ENCODE data around the gene KMT2E. TPM values are rescaled to one million over a fixed set of nuclear protein-coding genes. Genes with fewer than 3 reads are reported as not detected.
A peak's percentile ranks its signal among the peaks of the same experiment; 100 is the strongest.
"Not testable (repeated sequence)": the region's sequence is repeated elsewhere in the genome, so short reads cannot be mapped to it uniquely, and the experiment has no call there.

Gene KMT2E
- total RNA-seq, 1 donor from 2014 or later, result 51.7 TPM

DNA sequence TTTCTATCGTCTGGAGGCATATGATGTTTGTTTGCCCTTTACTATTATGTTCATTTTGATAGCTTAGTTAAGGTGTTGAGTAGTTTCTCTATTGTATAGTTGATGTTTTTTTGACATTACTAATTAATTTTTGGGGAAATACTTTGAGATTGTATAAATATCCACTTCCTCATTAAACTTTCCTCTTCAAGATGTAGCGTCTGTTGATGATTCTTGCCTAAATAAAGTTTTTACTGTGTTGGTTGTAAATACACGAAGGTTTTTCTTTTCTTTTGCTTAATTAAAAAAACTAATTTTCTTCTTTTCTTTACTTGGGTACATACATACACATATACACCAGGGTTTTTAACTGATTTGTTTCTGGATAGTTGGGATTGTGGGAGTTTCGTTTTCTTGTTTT, 8.5 kb downstream of the KMT2E start:
- no peak for DNase-seq (ENCODE audit: low read depth)

- no peak for DNase-seq (ENCODE audit: low read depth)
Measured at GRCh38 chr7:105024734-105025133, 10.7 kb downstream of the KMT2E start.

DNA sequence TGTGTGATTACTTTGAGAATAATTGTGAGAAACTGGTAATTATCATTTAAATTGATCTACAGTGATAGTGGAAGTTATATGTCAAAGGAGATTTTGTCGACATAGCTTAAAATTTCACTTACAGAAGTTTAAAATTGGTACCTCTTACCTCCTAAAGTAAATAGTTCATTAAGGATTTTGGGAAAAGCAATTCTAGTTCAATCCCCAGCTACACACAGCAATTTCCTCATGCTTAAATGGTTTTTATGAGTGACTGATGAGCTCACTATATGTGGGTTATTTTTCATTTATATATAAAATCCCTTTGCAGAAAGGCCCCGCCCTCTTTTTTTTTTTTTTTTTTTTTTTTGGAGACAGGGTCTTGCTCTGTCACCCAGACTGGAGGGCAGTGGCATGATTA, 12.7 kb downstream of the KMT2E start:
- no peak for DNase-seq (ENCODE audit: low read depth)

DNA sequence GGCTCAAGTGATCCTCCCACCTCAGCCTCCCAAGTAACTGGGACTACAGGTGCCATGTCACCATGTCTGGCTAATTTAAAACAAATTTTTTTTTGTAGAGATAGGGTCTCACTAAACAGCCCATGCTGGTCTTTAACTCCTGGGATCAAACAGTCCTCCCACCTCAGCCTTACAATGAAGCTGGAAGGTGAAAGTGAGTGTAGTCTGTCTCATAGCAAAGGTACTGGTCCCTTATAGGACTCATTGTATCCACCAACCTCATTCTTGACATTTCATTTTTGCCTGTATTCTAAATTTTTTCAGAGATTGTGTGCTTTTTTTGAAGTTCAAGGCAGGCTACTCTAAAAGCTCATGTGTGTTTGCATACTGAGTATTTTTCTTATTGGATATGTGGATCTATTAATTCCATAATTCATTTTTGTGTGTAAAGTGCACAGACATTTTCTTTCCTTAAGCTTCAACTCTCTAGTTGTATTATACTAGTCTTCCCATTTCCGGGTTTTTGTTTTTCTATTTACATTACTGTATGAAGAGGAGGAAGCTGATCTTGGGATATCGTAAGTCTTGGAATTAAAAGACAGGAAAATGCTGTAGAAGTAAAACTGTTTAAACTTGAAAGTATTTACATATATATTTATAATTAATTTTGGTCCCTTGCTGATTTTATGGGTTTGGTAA, 13.3 kb downstream of the KMT2E start:
- no peak for DNase-seq (ENCODE audit: low read depth)

DNA sequence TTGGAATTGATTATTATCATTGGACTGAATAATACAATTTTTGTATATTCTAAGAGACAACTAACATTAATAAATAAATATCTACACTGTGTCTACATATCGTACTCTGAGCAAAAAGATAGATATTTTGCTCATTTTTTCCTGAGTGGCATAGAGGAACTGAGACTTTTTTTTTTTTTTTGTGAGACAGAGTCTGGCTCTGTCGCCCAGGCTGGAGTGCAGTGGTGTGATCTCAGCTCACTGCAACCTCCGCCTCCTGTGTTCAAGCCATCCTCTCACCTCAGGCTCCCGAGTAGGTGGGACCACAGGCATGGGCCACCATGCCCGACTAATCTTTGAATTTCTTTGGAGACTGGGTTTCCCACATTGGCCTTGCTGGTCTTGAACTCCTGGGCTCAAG, 14.0 kb downstream of the KMT2E start:
- DNase-seq (ENCODE audit: low read depth), result no peak

- DNase-seq (ENCODE audit: low read depth), result not testable (repeated sequence)
Measured at GRCh38 chr7:105028941-105029340, 14.9 kb downstream of the KMT2E start.

DNA sequence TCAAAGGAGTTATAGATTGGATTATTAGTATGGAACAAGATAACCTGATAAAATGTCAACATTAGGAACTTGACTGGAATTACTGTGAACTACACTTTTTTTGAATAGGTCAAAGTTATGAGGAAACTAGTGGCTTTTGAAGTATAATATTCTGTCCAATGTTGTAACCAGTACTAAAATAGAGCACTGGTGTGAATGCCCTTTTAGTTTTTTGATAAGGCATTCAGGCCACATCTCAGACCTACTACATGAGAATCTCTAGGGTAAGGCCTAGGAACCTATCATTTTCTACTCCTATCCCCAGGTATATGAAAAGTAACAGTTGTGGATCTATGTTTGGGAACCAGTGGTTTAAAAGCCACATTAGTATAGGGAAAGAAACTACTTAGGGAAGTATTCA, 16.4 kb downstream of the KMT2E start:
- DNase-seq (ENCODE audit: low read depth), result no peak

- DNase-seq (ENCODE audit: low read depth), result no peak
Measured at GRCh38 chr7:105032553-105033214, 18.7 kb downstream of the KMT2E start.

GRCh38 chr7:105035349-105035748, 21.3 kb downstream of the KMT2E start:
- DNase-seq (ENCODE audit: low read depth), result no peak

- no peak for DNase-seq (ENCODE audit: low read depth)
Measured at GRCh38 chr7:105036217-105037168, 22.5 kb downstream of the KMT2E start.

- no peak for DNase-seq (ENCODE audit: low read depth)
Measured at GRCh38 chr7:105037319-105037718, 23.3 kb downstream of the KMT2E start.

DNA sequence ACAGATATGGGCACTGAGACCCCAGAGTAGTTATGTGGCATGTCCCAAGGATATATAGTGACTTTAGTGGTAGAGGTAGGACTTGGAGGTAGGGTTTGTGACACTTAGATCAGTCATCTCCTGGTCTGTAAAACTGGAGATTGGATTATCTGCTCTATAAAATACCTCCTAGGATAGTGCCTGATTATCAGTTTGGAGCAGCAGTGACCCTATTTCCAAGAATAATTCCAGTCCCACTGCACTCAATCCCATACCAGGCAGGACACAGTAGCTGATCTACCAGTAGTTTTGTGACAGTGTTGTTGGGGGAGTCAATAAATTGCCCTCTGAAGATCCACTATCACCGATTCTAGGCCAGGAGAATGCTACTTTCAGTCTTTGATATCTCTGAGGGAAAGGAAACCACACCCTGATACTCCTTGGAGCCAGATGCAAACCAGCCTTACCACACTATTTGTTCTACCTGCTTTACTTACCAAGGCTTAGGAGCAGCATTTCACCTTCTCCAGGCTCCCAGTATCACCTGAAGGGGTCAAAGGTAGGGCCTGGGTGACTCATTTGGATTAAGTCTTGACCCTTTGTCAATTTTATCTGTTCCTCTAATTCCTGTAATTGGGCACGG, 30.6 kb downstream of the KMT2E start:
- DNase-seq (ENCODE audit: low read depth), result no peak

DNA sequence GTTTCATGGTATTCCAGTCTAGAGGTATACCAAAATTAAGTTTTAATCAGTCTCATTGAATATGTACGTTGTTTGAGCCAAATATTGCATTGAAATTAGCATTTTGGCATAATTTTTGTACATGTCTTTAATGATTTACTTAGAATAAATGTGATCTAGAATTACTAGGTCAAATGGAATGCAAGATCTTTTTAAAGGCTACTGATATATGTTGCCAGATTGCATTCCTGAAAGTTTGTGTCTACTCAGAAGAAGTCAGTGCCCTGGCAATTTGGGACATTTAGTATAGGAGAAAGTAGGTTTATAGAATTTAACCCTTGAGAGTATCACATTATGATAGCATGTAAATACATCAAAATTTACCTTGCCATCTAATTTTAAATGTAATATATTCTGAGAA, 32.4 kb downstream of the KMT2E start:
- no peak for DNase-seq (ENCODE audit: low read depth)

DNA sequence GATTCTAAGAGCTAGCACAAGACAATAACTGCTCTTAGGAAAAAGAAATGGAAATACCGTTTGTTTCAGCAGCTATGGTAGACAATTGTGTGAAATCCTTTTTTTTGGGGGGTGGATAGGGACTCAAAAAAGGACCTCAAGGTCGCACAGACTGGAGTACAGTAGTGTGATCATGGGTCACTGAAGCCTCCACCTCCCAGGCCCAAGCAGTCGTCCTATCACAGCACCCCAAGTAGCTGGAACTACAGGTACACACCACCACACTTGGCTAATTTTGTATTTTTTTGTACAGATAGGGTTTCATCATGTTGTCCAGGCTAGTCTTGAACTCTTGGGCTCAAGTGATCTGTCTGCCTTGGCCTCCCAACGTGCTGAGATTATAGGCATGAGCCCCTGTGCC, 33.9 kb downstream of the KMT2E start:
- DNase-seq (ENCODE audit: low read depth), result no peak

GRCh38 chr7:105050493-105050892, 36.5 kb downstream of the KMT2E start:
- DNase-seq (ENCODE audit: low read depth), result no peak

GRCh38 chr7:105050899-105051298, 36.9 kb downstream of the KMT2E start:
- DNase-seq (ENCODE audit: low read depth), result not testable (repeated sequence)

DNA sequence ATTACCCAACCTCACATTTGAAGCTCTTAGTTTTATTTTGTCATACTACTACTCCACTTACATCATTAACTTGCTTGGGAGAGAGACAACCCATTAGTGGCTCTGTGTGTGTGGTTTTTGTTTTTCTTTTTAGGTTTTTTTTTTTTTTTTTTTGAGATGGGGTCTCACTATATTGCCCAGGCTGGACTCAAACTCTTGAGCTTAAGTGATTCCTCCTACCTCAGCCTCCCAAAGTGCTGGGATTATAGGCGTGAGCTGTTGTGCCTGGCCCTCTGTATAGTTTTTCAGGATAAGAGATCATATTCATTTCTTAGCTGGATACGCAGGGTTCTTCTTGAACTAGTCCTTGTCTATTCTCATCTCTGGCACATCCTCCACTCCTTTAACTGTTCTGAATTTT, 41.1 kb downstream of the KMT2E start:
- DNase-seq (ENCODE audit: low read depth), result no peak

GRCh38 chr7:105055621-105056020, 41.6 kb downstream of the KMT2E start:
- DNase-seq (ENCODE audit: low read depth), result no peak

- no peak for DNase-seq (ENCODE audit: low read depth)
Measured at GRCh38 chr7:105057472-105057871, 43.5 kb downstream of the KMT2E start.

- peak; percentile 16 for DNase-seq (ENCODE audit: low read depth)
Measured at GRCh38 chr7:105060437-105060836, 46.4 kb downstream of the KMT2E start.

- DNase-seq (ENCODE audit: low read depth), result peak; percentile 12
Measured at GRCh38 chr7:105060923-105061322, 46.9 kb downstream of the KMT2E start.

DNA sequence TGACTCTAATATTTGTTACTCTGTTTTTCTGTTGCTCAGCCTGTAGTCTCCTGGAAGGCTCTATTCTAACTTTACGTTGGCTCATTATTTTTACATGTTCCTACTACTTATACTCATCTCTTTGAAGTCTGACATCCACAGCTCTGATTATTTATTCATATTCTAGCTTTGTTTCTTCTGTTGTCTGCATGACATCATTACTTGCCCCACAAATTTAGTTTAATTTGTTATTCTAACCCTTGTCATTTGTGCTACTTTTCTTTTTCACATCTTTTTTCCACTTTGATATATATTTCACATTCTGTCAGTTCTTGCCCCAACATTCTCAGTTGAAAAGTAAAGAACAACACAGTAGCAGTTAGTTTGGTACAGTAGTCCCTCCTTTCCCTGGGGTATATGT, 51.1 kb downstream of the KMT2E start:
- DNase-seq (ENCODE audit: low read depth), result no peak
